ENCODE measurements around the gene NOXA1.

DNA sequence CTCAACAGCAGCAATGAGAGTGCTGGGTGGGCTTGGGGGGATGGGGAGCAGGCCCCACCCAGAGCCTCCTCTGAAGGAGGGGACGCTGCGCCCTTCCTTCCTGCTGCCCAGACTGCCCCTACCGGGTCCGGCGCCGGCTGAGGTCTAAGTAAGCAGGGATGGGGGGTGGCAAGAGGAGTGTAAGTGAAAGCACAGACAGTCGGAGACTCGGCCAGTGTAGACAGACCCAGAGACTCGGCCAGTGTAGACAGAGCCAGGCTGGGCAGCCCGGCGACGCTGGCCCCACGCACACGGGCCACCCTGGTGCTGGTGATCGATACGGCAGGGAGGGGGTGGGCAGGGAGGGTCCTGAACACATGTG, 25.4 kb downstream of the NOXA1 start:
- no peak for TF ChIP-seq POLR2AphosphoS5 (IDR thresholded peaks at IDR 0.05)
- TF ChIP-seq, protein P1, sequence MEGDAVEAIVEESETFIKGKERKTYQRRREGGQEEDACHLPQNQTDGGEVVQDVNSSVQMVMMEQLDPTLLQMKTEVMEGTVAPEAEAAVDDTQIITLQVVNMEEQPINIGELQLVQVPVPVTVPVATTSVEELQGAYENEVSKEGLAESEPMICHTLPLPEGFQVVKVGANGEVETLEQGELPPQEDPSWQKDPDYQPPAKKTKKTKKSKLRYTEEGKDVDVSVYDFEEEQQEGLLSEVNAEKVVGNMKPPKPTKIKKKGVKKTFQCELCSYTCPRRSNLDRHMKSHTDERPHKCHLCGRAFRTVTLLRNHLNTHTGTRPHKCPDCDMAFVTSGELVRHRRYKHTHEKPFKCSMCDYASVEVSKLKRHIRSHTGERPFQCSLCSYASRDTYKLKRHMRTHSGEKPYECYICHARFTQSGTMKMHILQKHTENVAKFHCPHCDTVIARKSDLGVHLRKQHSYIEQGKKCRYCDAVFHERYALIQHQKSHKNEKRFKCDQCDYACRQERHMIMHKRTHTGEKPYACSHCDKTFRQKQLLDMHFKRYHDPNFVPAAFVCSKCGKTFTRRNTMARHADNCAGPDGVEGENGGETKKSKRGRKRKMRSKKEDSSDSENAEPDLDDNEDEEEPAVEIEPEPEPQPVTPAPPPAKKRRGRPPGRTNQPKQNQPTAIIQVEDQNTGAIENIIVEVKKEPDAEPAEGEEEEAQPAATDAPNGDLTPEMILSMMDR (IDR thresholded peaks at IDR 0.05; ENCODE audit: poor library complexity, severe bottlenecking): no peak
- TF ChIP-seq, protein P2, sequence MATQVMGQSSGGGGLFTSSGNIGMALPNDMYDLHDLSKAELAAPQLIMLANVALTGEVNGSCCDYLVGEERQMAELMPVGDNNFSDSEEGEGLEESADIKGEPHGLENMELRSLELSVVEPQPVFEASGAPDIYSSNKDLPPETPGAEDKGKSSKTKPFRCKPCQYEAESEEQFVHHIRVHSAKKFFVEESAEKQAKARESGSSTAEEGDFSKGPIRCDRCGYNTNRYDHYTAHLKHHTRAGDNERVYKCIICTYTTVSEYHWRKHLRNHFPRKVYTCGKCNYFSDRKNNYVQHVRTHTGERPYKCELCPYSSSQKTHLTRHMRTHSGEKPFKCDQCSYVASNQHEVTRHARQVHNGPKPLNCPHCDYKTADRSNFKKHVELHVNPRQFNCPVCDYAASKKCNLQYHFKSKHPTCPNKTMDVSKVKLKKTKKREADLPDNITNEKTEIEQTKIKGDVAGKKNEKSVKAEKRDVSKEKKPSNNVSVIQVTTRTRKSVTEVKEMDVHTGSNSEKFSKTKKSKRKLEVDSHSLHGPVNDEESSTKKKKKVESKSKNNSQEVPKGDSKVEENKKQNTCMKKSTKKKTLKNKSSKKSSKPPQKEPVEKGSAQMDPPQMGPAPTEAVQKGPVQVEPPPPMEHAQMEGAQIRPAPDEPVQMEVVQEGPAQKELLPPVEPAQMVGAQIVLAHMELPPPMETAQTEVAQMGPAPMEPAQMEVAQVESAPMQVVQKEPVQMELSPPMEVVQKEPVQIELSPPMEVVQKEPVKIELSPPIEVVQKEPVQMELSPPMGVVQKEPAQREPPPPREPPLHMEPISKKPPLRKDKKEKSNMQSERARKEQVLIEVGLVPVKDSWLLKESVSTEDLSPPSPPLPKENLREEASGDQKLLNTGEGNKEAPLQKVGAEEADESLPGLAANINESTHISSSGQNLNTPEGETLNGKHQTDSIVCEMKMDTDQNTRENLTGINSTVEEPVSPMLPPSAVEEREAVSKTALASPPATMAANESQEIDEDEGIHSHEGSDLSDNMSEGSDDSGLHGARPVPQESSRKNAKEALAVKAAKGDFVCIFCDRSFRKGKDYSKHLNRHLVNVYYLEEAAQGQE (IDR thresholded peaks at IDR 0.05; ENCODE audit: borderline replicate concordance): no peak
- TF ChIP-seq RAD21 (conservative IDR thresholded peaks at IDR 0.05): no peak
- TF ChIP-seq TAF1 (IDR thresholded peaks at IDR 0.05; ENCODE audit: low read depth): no peak

Measured in neural cell (in vitro differentiated cells).